Transverse colon (tissue), 4 donors: ENCODE measurements around the gene WDR64. TPM values are rescaled to one million over a fixed set of nuclear protein-coding genes. Genes with fewer than 3 reads are reported as not detected.

Source experiments
- DNase-seq: peaks from one replicate; pipeline ENCODE4 v3.0.0-alpha.2; 2019
- H3K27ac ChIP-seq, 4 donors: fragments of 200-600 bp; sonication (generic); 2 replicates each; pipeline ENCODE4 v1.5.1; 2016 to 2018; ENCODE audit warnings: inconsistent platforms in 4 of 4
- H3K27me3 ChIP-seq: fragments of 200-600 bp; sonication (generic); 2 replicates; pipeline ENCODE4 v1.5.1; 2017; ENCODE audit warnings: inconsistent platforms
- H3K36me3 ChIP-seq, 4 donors: fragments of 200-600 bp; sonication (generic); 2 replicates each; pipeline ENCODE4 v1.5.1; 2017 to 2019; ENCODE audit warnings: inconsistent platforms in 4 of 4
- H3K4me1 ChIP-seq, 4 donors: fragments of 200-600 bp; sonication (generic); 2 replicates each; pipeline ENCODE4 v1.5.1; 2017 to 2020; ENCODE audit warnings: inconsistent platforms in 4 of 4
- H3K4me3 ChIP-seq, 4 donors: fragments of 200-600 bp; sonication (generic); 1 replicate in 1 of 4; 2 replicates in 3 of 4; pipeline versions ENCODE4 v1.5.1 to v1.6.1; 2017 to 2019; ENCODE audit warnings: inconsistent platforms in 4 of 4
- H3K9me3 ChIP-seq, 2 donors: fragments of 200-600 bp; sonication (generic); 2 replicates each; pipeline ENCODE4 v1.5.1; 2017 to 2019; ENCODE audit warnings: inconsistent platforms in 2 of 2
- EP300 ChIP-seq: sonication (generic); formaldehyde crosslinking; IDR thresholded peaks from one replicate; pipeline ENCODE4 v1.6.1; 2017; ENCODE audit warnings: antibody characterized with exemption, low read depth
- POLR2A ChIP-seq: fragments of 450-650 bp; IDR thresholded peaks from one replicate; pipeline ENCODE4 v1.6.1; 2016; ENCODE audit warnings: antibody characterized with exemption, mild to moderate bottlenecking, moderate library complexity
- POLR2AphosphoS5 ChIP-seq, 3 donors: sonication (generic); formaldehyde crosslinking; IDR thresholded peaks; one replicate each; pipeline ENCODE4 v1.6.1; 2016; ENCODE audit warnings: antibody characterized with exemption in 3 of 3
- WGBS, 2 donors: methylation state at CpG; one replicate each; pipeline ENCODE4 v1.1.5; 2018; ENCODE audit warnings: low coverage in 1 of 2; 5-methylcytosine and 5-hydroxymethylcytosine counted together
- in situ Hi-C, 4 donors: fragments of 200-750 bp; cut with MboI; loops; one replicate each; pipeline versions ENCODE4 v1.15.0 to v1.15.1; 2017; ENCODE audit warnings: low sequenced_read_pairs in 3 of 4, low pct_ligation_motif_present in 1 of 4, low pct_unique_long_range_greater_than_20kb in 1 of 4
- intact Hi-C: fragments of 100-400 bp; cut with DNase I; formaldehyde crosslinking; loops from one replicate; pipeline ENCODE4 v1.15.1; 2023; ENCODE audit warnings: low total_unique reads
- total RNA-seq, 4 donors: library from RNA; depleted of rRNA; stranded (reverse); fragments of >200 nt; gene quantifications; one replicate each; pipeline ENCODE4 v1.1.0, GENCODE V29; 2016
- TF ChIP-seq, protein P1 (sequence below), 5 experiments: fragments of 200-600 bp in 3 of 5; fragments of 450-650 bp in 2 of 5; sonication (generic) in 3 of 5; IDR thresholded peaks; 1 replicate in 2 of 5; 2 replicates in 3 of 5; pipeline ENCODE4 v1.5.1; 2016 to 2017; ENCODE audit warnings: antibody characterized with exemption in 5 of 5, inconsistent platforms in 3 of 5, mild to moderate bottlenecking in 2 of 5, moderate library complexity in 1 of 5

The WDR64 gene
- total RNA-seq, 4 donors from 2014 or later: not detected

DNA sequence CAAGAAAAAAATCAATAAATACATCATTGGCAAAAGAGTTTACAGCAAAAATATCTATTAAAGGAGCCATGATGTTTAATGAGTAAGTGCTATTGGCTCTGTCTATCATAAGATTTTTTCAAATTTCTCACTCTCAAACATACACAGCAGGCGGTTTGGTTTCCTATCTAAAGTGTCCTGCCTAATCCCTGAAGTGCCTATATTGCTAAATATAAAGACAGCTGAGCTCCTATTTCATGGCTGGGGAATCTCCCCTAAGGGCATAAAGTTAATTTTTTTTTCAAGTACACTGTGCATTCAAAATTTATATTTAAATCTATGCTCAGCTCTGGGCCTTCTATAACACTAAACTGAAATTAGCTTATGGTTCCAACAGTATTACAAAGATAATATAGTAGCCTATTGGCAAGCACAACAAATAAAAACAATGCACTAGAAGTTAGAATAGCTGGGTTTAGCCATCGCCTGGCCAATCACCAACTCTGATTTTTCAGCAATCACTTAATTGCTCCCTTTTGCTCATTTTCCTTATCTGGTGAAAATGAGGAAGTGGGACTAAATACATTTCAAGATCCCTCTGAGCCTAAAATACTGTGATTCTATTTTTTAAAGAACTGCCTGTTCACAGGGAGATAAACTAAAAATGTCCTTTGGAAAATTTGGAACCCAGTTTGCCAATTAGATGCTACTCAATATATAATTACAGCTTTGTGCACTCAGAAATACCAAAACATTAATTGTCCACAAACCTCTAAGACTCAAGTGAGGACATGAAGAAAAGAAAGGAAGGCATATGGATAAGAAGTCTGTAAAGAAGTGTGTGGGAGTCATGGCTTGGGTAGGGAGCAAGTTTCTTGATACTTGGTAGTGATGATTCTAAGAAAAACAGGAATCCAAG, 62.5 kb downstream of the WDR64 start:
- DNase-seq: no peak
- Histone ChIP-seq H3K4me3 (no peak overlapping the region), H3K4me1 (no peaks in the 10 kb centered on the region), H3K36me3 (no peaks in the 10 kb centered on the region), H3K9me3 (no peaks in the 10 kb centered on the region), H3K27ac (no peak overlapping the region), H3K27me3 (peaks cover 3% of the 10 kb centered on the region)
- in situ Hi-C loops (no loop called here), intact Hi-C loops (no loop called here)
- WGBS, 2 donors: 77 to 79% methylated on average over 2 of the region's 2 CpGs
- TF ChIP-seq POLR2A: no peak
- TF ChIP-seq, protein P1, sequence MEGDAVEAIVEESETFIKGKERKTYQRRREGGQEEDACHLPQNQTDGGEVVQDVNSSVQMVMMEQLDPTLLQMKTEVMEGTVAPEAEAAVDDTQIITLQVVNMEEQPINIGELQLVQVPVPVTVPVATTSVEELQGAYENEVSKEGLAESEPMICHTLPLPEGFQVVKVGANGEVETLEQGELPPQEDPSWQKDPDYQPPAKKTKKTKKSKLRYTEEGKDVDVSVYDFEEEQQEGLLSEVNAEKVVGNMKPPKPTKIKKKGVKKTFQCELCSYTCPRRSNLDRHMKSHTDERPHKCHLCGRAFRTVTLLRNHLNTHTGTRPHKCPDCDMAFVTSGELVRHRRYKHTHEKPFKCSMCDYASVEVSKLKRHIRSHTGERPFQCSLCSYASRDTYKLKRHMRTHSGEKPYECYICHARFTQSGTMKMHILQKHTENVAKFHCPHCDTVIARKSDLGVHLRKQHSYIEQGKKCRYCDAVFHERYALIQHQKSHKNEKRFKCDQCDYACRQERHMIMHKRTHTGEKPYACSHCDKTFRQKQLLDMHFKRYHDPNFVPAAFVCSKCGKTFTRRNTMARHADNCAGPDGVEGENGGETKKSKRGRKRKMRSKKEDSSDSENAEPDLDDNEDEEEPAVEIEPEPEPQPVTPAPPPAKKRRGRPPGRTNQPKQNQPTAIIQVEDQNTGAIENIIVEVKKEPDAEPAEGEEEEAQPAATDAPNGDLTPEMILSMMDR (IDR thresholded peaks at IDR 0.05): no peak
- TF ChIP-seq POLR2AphosphoS5 (IDR thresholded peaks at IDR 0.05): no peak
- no peak for TF ChIP-seq EP300

GRCh38 chr1:241715435-241715834, 63.4 kb downstream of the WDR64 start:
- H3K9me3 ChIP-seq: no peaks in the 10 kb centered on the region
- no peaks in the 10 kb centered on the region for H3K4me1 ChIP-seq
- peaks cover 3% of the 10 kb centered on the region for H3K27me3 ChIP-seq
- in situ Hi-C loops (no loop called here), intact Hi-C loops (no loop called here)
- H3K4me3 ChIP-seq: no peak overlapping the region
- DNase-seq: no peak
- no peaks in the 10 kb centered on the region for H3K36me3 ChIP-seq
- WGBS, 2 donors: 68 to 83% methylated on average over 3 of the region's 3 CpGs
- no peak for TF ChIP-seq POLR2AphosphoS5 (IDR thresholded peaks at IDR 0.05)
- TF ChIP-seq POLR2A: no peak
- TF ChIP-seq, protein P1 (IDR thresholded peaks at IDR 0.05): no peak
- no peak for TF ChIP-seq EP300
- H3K27ac ChIP-seq: no peak overlapping the region

GRCh38 chr1:241715956-241716355, 63.9 kb downstream of the WDR64 start:
- Histone ChIP-seq H3K4me1 (no peaks in the 10 kb centered on the region), H3K9me3 (peaks cover 0 to 1% of the 10 kb centered on the region in 2 donors), H3K27me3 (peaks cover 3% of the 10 kb centered on the region), H3K36me3 (no peaks in the 10 kb centered on the region), H3K27ac (no peak overlapping the region), H3K4me3 (no peak overlapping the region)
- DNase-seq: no peak
- in situ Hi-C loops: no loop called here
- intact Hi-C loops: no loop called here
- 78 to 93% methylated on average over 4 of the region's 4 CpGs for WGBS, 2 donors
- TF ChIP-seq, protein P1 (IDR thresholded peaks at IDR 0.05): no peak
- TF ChIP-seq EP300 (no peak), POLR2AphosphoS5 (IDR thresholded peaks at IDR 0.05) (no peak), POLR2A (no peak)

- in situ Hi-C loops: no loop called here
Measured at GRCh38 chr1:241716915-241717656, 65.0 kb downstream of the WDR64 start.

More at GRCh38 chr1:241716915-241717656, 65.0 kb downstream of the WDR64 start:
- no peak overlapping the region for H3K27ac ChIP-seq
- TF ChIP-seq EP300 (no peak), POLR2AphosphoS5 (IDR thresholded peaks at IDR 0.05) (no peak)
- TF ChIP-seq, protein P1 (IDR thresholded peaks at IDR 0.05): no peak
- DNase-seq: no peak
- no peaks in the 10 kb centered on the region for H3K4me1 ChIP-seq
- H3K4me3 ChIP-seq: no peak overlapping the region
- peaks cover 0 to 3% of the 10 kb centered on the region in 2 donors for H3K9me3 ChIP-seq
- intact Hi-C loops: no loop called here
- no peaks in the 10 kb centered on the region for H3K36me3 ChIP-seq
- 37 to 64% methylated on average over 3 to 6 of the region's 6 CpGs for WGBS, 2 donors
- H3K27me3 ChIP-seq: peaks cover 3% of the 10 kb centered on the region
